Fibroblast of lung (primary cell): ENCODE data around the gene CLIC5.

Source experiments
- CTCF ChIP-seq, 2 donors: IDR thresholded peaks in 1 of 2; conservative IDR thresholded peaks in 1 of 2; 1 replicate in 1 of 2; 2 replicates in 1 of 2; pipeline ENCODE4 v1.5.1; 2011 to 2012; ENCODE audit warnings: low read length in 2 of 2, control low read depth in 1 of 2, inconsistent platforms in 1 of 2, low read depth in 1 of 2, mild to moderate bottlenecking in 1 of 2
- EZH2 ChIP-seq: IDR thresholded peaks from 2 replicates; pipeline ENCODE4 v1.5.1; 2012; ENCODE audit warnings: low read length, control low read depth, mild to moderate bottlenecking; ENCODE audit errors: missing control alignments

- no peak for TF ChIP-seq CTCF (conservative IDR thresholded peaks at IDR 0.05 in 1 of 2, IDR thresholded peaks at IDR 0.05 in 1 of 2; ENCODE audit: low read depth in 1 of 2, low read length in 2 of 2)
- no peak for TF ChIP-seq EZH2
Measured at GRCh38 chr6:45832063-45832462, 183.6 kb downstream of the CLIC5 start.
